K562 (cell line): Measurements from ENCODE around the gene METTL8. TPM values are rescaled to one million over a fixed set of nuclear protein-coding genes. Genes with fewer than 3 reads are reported as not detected.

Experiments
- ATAC-seq: fragments of 200-7000 bp; cut with Tn5 transposase; 3 replicates; pipeline ENCODE4 v1.9.1; 2020; ENCODE audit warnings: moderate library complexity
- BruUV-seq: library from RNA; stranded (reverse); fragments of 400-500 nt; replicated peaks from 2 replicates; lab custom pipeline; 2021; lab: Mats Ljungman, UMichigan
- CTCF ChIA-PET: fragments of 300-600 bp; formaldehyde crosslinking; extraction: SDS; loops from one replicate; lab custom pipeline; 2021; ENCODE audit warnings: low intra/inter-chr PET ratio; lab: Yijun Ruan, JAX
- POLR2A ChIA-PET: fragments of 300-600, 350-650 bp; sonication (Branson Sonifier 250); formaldehyde crosslinking; extraction: SDS; loops from one replicate; lab custom pipeline; 2021; ENCODE audit warnings: antibody characterized with exemption, inconsistent platforms; lab: Yijun Ruan, JAX
- DNase-seq, 4 experiments: peaks; one replicate each; pipeline versions ENCODE4 v3.0.0 to v3.0.0-alpha.2; 2011 to 2018; ENCODE audit warnings: low spot score in 3 of 4, mixed read lengths in 3 of 4; ENCODE audit errors: extremely low read depth in 1 of 4
- FAIRE-seq: peaks from 2 replicates; lab custom pipeline; 2011; peaks lifted over from hg19 to GRCh38; lab: Jason Lieb, UNC
- H2AFZ ChIP-seq: 2 replicates; pipeline ENCODE4 v1.6.0; 2011; ENCODE audit warnings: low read depth, low read length, control low read depth, inconsistent platforms
- H3K27ac ChIP-seq: fragments of 200-600 bp; 3 replicates; pipeline ENCODE4 v1.8.0; 2011; ENCODE audit warnings: low read depth, mild to moderate bottlenecking, control low read depth, inconsistent platforms, low read length, moderate library complexity, mixed read lengths; ENCODE audit errors: extremely low read depth
- H3K27me3 ChIP-seq, 2 experiments: fragments of 300-600 bp in 1 of 2; 2 replicates in 1 of 2; 3 replicates in 1 of 2; pipeline versions ENCODE4 v1.6.0 to v1.8.0; 2011; ENCODE audit warnings: inconsistent platforms in 2 of 2, low read length in 2 of 2, mild to moderate bottlenecking in 1 of 2, mixed read lengths in 1 of 2, moderate library complexity in 1 of 2; ENCODE audit not compliant: control insufficient read depth in 2 of 2, insufficient read depth in 2 of 2
- H3K36me3 ChIP-seq: fragments of 300-600 bp; 3 replicates; pipeline ENCODE4 v1.8.0; 2011; ENCODE audit warnings: mild to moderate bottlenecking, low read length, inconsistent platforms; ENCODE audit not compliant: control insufficient read depth, insufficient read depth
- H3K4me1 ChIP-seq, 2 experiments: fragments of 200-600 bp in 1 of 2; replicated peaks in 1 of 2; 2 replicates in 1 of 2; 3 replicates in 1 of 2; pipeline versions ENCODE4 v1.5.1 to v1.8.0; 2011; ENCODE audit warnings: inconsistent platforms in 2 of 2, low read length in 2 of 2, mild to moderate bottlenecking in 1 of 2, mixed read lengths in 1 of 2, moderate library complexity in 1 of 2; ENCODE audit not compliant: control insufficient read depth in 2 of 2, insufficient read depth in 2 of 2
- H3K4me2 ChIP-seq: 2 replicates; pipeline ENCODE4 v1.6.1; 2011; ENCODE audit warnings: low read length, control low read depth, inconsistent platforms, mixed read lengths; ENCODE audit not compliant: insufficient read depth
- H3K4me3 ChIP-seq: fragments of 200-600 bp; sonication (generic), shearing (Covaris generic); 2 replicates; pipeline ENCODE4 v1.5.1; 2016; ENCODE audit warnings: control low read depth, inconsistent platforms
- H3K79me2 ChIP-seq: fragments of 200-600 bp; 3 replicates; pipeline ENCODE4 v1.8.0; 2011; ENCODE audit warnings: low read length, inconsistent platforms; ENCODE audit not compliant: control insufficient read depth, insufficient read depth
- H3K9ac ChIP-seq, 2 experiments: 2 replicates each; pipeline versions ENCODE4 v1.6.0 to v1.6.1; 2011; ENCODE audit warnings: low read depth in 2 of 2, low read length in 2 of 2, control low read depth in 1 of 2, inconsistent platforms in 1 of 2, mild to moderate bottlenecking in 1 of 2, mixed read lengths in 1 of 2; ENCODE audit not compliant: insufficient read depth in 1 of 2
- H3K9me1 ChIP-seq: one replicate; pipeline ENCODE4 v1.6.0; 2011; ENCODE audit warnings: inconsistent platforms, mild to moderate bottlenecking, low read length, moderate library complexity; ENCODE audit not compliant: control insufficient read depth, insufficient read depth
- H3K9me3 ChIP-seq: replicated peaks from 2 replicates; pipeline ENCODE4 v1.5.1; 2011; ENCODE audit warnings: low read depth, low read length, inconsistent platforms; ENCODE audit not compliant: control insufficient read depth, insufficient read depth
- H4K20me1 ChIP-seq: replicated peaks from 2 replicates; pipeline ENCODE4 v1.6.1; 2011; ENCODE audit warnings: low read length, inconsistent platforms, mixed read lengths; ENCODE audit not compliant: control insufficient read depth, insufficient read depth
- ATF1 ChIP-seq, 2 experiments: fragments of 450-650 bp in 1 of 2; IDR thresholded peaks; 2 replicates each; pipeline ENCODE4 v1.6.1; 2016; ENCODE audit warnings: missing compliant biosample characterization in 1 of 2, missing genetic modification characterization in 1 of 2
- HDAC3 ChIP-seq: fragments of 450-650 bp; IDR thresholded peaks from 2 replicates; pipeline ENCODE4 v1.6.1; 2018; ENCODE audit warnings: borderline replicate concordance, mild to moderate bottlenecking, moderate library complexity; ENCODE audit not compliant: partially characterized antibody
- IFI16 ChIP-seq: fragments of 250-450 bp; sonication (Bioruptor Pico); IDR thresholded peaks from 2 replicates; pipeline ENCODE4 v2.1.2; 2022; ENCODE audit warnings: mild to moderate bottlenecking, inconsistent platforms
- LCOR ChIP-seq: sonication (generic); formaldehyde crosslinking; IDR thresholded peaks from 2 replicates; pipeline ENCODE4 v1.8.0; 2022; ENCODE audit warnings: mild to moderate bottlenecking, missing genetic modification reagents
- MITF ChIP-seq: IDR thresholded peaks from 2 replicates; pipeline ENCODE4 v1.6.1; 2014; ENCODE audit warnings: antibody characterized with exemption
- RUNX1 ChIP-seq: sonication (generic); IDR thresholded peaks from 2 replicates; pipeline ENCODE4 v1.6.1; 2016; ENCODE audit warnings: antibody characterized with exemption, low read depth
- SLC30A9 ChIP-seq: fragments of 250-450 bp; sonication (Bioruptor Pico); IDR thresholded peaks from 2 replicates; pipeline ENCODE4 v1.8.0; 2022; ENCODE audit warnings: mild to moderate bottlenecking, moderate library complexity
- ZNF699 ChIP-seq: fragments of 250-450 bp; sonication (Bioruptor Pico); IDR thresholded peaks from 2 replicates; pipeline ENCODE4 v1.8.0; 2021; ENCODE audit warnings: mild to moderate bottlenecking, moderate library complexity; ENCODE audit not compliant: insufficient replicate concordance
- ZNF766 ChIP-seq: fragments of 200-800 bp; sonication (Bioruptor generic); conservative IDR thresholded peaks from 2 replicates; pipeline ENCODE4 v1.6.1; 2016; ENCODE audit warnings: missing genetic modification characterization, missing compliant biosample characterization
- ZSCAN29 ChIP-seq: fragments of 450-650 bp; IDR thresholded peaks from 2 replicates; pipeline ENCODE4 v1.6.1; 2017
- WGBS: fragments of 100-300 bp; shearing (Covaris generic); methylation state at CpG from one replicate; pipeline ENCODE4 v1.1.6; 2016; ENCODE audit warnings: low coverage, mixed read lengths; ENCODE audit not compliant: insufficient coverage; ENCODE audit errors: missing lambda C conversion rate; 5-methylcytosine and 5-hydroxymethylcytosine counted together
- in situ Hi-C: fragments of 300-500 bp; cut with MboI; formaldehyde crosslinking; loops from 4 replicates; pipeline ENCODE4 v1.15.0; 2018; ENCODE audit warnings: inconsistent platforms, mixed read lengths
- intact Hi-C: fragments of 100-400 bp; cut with micrococcal nuclease; formaldehyde crosslinking; loops from 2 replicates; pipeline ENCODE4 v1.14.2; 2022
- polyA plus RNA-seq, 8 experiments: library from polyadenylated mRNA; depleted of rRNA in 4 of 8; stranded (reverse) in 5 of 8; unstranded in 3 of 8; fragments of >200 nt; fragmentation: Nextera tagmentation in 2 of 8; fragmentation: Illumina TruSeq in 1 of 8; extraction: Ambion mirVana in 2 of 8; extraction: Trizol in 1 of 8; gene quantifications; 2 replicates each; pipeline versions ENCODE4 v1.2.1 to v1.2.3, GENCODE V29; 2011 to 2014; ENCODE audit warnings: inconsistent platforms in 1 of 8, missing spikeins in 1 of 8
- total RNA-seq, 7 experiments: library from RNA; depleted of rRNA in 6 of 7; stranded (reverse); fragments of >200 nt in 6 of 7; fragmentation: Illumina TruSeq in 2 of 7; extraction: Trizol in 2 of 7; gene quantifications; 2 replicates each; pipeline versions ENCODE4 v1.2.1 to v1.2.3, GENCODE V29; 2011 to 2021; ENCODE audit warnings: low replicate concordance in 1 of 7

METTL8 gene
- total and polyA plus RNA-seq, 9 of the 15 experiments (the other 6 are each of a cell fraction or from before 2014, with no cell fraction given): 12.9 to 52.6 (median 33.7) TPM

GRCh38 chr2:171387052-171387451, 46.7 kb downstream of the METTL8 start:
- no peak for FAIRE-seq
- in situ Hi-C loops (no loop called here), intact Hi-C loops (no loop called here)
- H3K9ac ChIP-seq: no peak overlapping the region
- H3K79me2 ChIP-seq: no peaks in the 10 kb centered on the region
- no peaks in the 10 kb centered on the region for H3K9me3 ChIP-seq
- no peak overlapping the region for H2AFZ ChIP-seq
- no peak overlapping the region for H3K4me3 ChIP-seq
- POLR2A ChIA-PET: interaction anchor here (0.6 to 1.0 kb wide), 3 partner anchors 10 to 165 kb away, joined by 3 to 5 read pairs (median 3); no protein-coding TSS in a partner anchor
- ATAC-seq: no peak
- no peaks in the 10 kb centered on the region for H3K36me3 ChIP-seq
- H3K27me3 ChIP-seq: no peaks in the 10 kb centered on the region
- no TSS peak for BruUV-seq
- H4K20me1 ChIP-seq: no peaks in the 10 kb centered on the region
- CTCF ChIA-PET: no interaction called here
- TF ChIP-seq IFI16 (CRISPR knock-in tag) (no peak), RUNX1 (no peak), ZNF699 (no peak), ZNF766 (CRISPR knock-in tag) (no peak), ZSCAN29 (no peak), SLC30A9 (CRISPR knock-in tag) (no peak), HDAC3 (no peak), ATF1 (CRISPR knock-in tag; IDR thresholded peaks at IDR 0.05) (no peak), ATF1 (tag; IDR thresholded peaks at IDR 0.05) (no peak), LCOR (CRISPR knock-in tag) (no peak), MITF (no peak)
- H3K27ac ChIP-seq: no peak overlapping the region
- DNase-seq: no peak
- H3K4me2 ChIP-seq: no peak overlapping the region
- peaks cover 0 to 6% of the 10 kb centered on the region in 2 experiments; a peak in 2 of 5 replicates for H3K4me1 ChIP-seq
- WGBS: 87% methylated on average over 7 of the region's 7 CpGs
- no peaks in the 10 kb centered on the region for H3K9me1 ChIP-seq
